NCI-H2107 (cell line): ENCODE data around the gene ARHGAP30.
A peak's percentile ranks its signal among the peaks of the same experiment; 100 is the strongest.
"Not testable (repeated sequence)": the region's sequence is repeated elsewhere in the genome, so short reads cannot be mapped to it uniquely, and the experiment has no call there.

Source experiments
- DNase-seq: peaks from one replicate; lab custom pipeline; 2025; lab: John Stamatoyannopoulos, UW

Gene ARHGAP30

GRCh38 chr1:161069731-161070270, at the start of gene ARHGAP30:
Gene ARHGAP30 (minus strand): TSS chr1:161069891. CDS start chr1:161069624, 267 bp downstream.
- no peak for DNase-seq

- DNase-seq, result peak; percentile 71
Measured at GRCh38 chr1:161117759-161118581, 48.3 kb upstream of the ARHGAP30 start, which contains the start of the genes NIT1 and PFDN2. Gene NIT1 (plus strand): TSS chr1:161118105. CDS start chr1:161118177, 72 bp downstream. Gene PFDN2 (minus strand): TSS chr1:161118037. CDS start chr1:161118026, 11 bp downstream.

GRCh38 chr1:161115961-161116360, 46.3 kb upstream of the ARHGAP30 start:
- not testable (repeated sequence) for DNase-seq

- DNase-seq, result no peak
Measured at GRCh38 chr1:161115132-161115711, 45.5 kb upstream of the ARHGAP30 start.

GRCh38 chr1:161114556-161114955, 44.9 kb upstream of the ARHGAP30 start:
- DNase-seq, result no peak

GRCh38 chr1:161113915-161114314, 44.2 kb upstream of the ARHGAP30 start:
- no peak for DNase-seq

GRCh38 chr1:161111527-161111926, 41.8 kb upstream of the ARHGAP30 start:
- DNase-seq, result no peak

GRCh38 chr1:161111117-161111516, 41.4 kb upstream of the ARHGAP30 start:
- no peak for DNase-seq

GRCh38 chr1:161106431-161106830, 36.7 kb upstream of the ARHGAP30 start:
- no peak for DNase-seq

GRCh38 chr1:161100556-161100955, 30.9 kb upstream of the ARHGAP30 start:
- DNase-seq, result no peak

GRCh38 chr1:161099090-161099802, 29.6 kb upstream of the ARHGAP30 start:
- DNase-seq, result no peak

- DNase-seq, result peak; percentile 85
Measured at GRCh38 chr1:161098210-161099068, 28.7 kb upstream of the ARHGAP30 start, which contains the start of gene KLHDC9. Gene KLHDC9 (plus strand): TSS chr1:161098361. CDS start chr1:161098536, 175 bp downstream.

GRCh38 chr1:161096530-161096929, 26.8 kb upstream of the ARHGAP30 start:
- DNase-seq, result no peak

GRCh38 chr1:161096015-161096414, 26.3 kb upstream of the ARHGAP30 start:
- DNase-seq, result no peak

- DNase-seq, result no peak
Measured at GRCh38 chr1:161095230-161095629, 25.5 kb upstream of the ARHGAP30 start.

GRCh38 chr1:161094481-161094880, 24.8 kb upstream of the ARHGAP30 start:
- DNase-seq, result no peak

GRCh38 chr1:161092621-161093028, 22.9 kb upstream of the ARHGAP30 start:
- DNase-seq, result no peak

- DNase-seq, result no peak
Measured at GRCh38 chr1:161091796-161092507, 22.3 kb upstream of the ARHGAP30 start.

- DNase-seq, result no peak
Measured at GRCh38 chr1:161091093-161091492, 21.4 kb upstream of the ARHGAP30 start.

GRCh38 chr1:161090617-161091016, 20.9 kb upstream of the ARHGAP30 start:
- DNase-seq, result no peak

- no peak for DNase-seq
Measured at GRCh38 chr1:161089938-161090337, 20.2 kb upstream of the ARHGAP30 start.
